HCT116 (cell line): ENCODE data around the gene FGF19.

ENCODE experiments used
- EGR1 ChIP-seq: IDR thresholded peaks from 2 replicates; pipeline ENCODE4 v1.6.1; 2012; ENCODE audit warnings: low read depth
- EZH2 ChIP-seq: fragments of 200-600 bp; sonication (generic); IDR thresholded peaks from 2 replicates; pipeline ENCODE4 v1.6.1; 2017; ENCODE audit warnings: antibody characterized with exemption, mixed run types
- POLR2AphosphoS5 ChIP-seq: IDR thresholded peaks from 2 replicates; pipeline ENCODE4 v1.6.1; 2011; ENCODE audit warnings: mild to moderate bottlenecking, low read depth, low read length, moderate library complexity
- TF ChIP-seq, protein P1 (sequence below), 3 experiments: fragments of 200-600 bp in 1 of 3; sonication (generic) in 1 of 3; IDR thresholded peaks in 2 of 3; conservative IDR thresholded peaks in 1 of 3; 2 replicates each; pipeline ENCODE4 v1.5.1; 2012 to 2017; ENCODE audit warnings: low read depth in 2 of 3, low read length in 2 of 3, antibody characterized with exemption in 1 of 3, borderline replicate concordance in 1 of 3, control low read depth in 1 of 3, mild to moderate bottlenecking in 1 of 3, mixed read lengths in 1 of 3, mixed run types in 1 of 3, moderate library complexity in 1 of 3; ENCODE audit not compliant: insufficient read depth in 1 of 3
- TF ChIP-seq, protein P2 (sequence below): IDR thresholded peaks from 2 replicates; pipeline ENCODE4 v1.6.1; 2012; ENCODE audit warnings: low read depth

DNA sequence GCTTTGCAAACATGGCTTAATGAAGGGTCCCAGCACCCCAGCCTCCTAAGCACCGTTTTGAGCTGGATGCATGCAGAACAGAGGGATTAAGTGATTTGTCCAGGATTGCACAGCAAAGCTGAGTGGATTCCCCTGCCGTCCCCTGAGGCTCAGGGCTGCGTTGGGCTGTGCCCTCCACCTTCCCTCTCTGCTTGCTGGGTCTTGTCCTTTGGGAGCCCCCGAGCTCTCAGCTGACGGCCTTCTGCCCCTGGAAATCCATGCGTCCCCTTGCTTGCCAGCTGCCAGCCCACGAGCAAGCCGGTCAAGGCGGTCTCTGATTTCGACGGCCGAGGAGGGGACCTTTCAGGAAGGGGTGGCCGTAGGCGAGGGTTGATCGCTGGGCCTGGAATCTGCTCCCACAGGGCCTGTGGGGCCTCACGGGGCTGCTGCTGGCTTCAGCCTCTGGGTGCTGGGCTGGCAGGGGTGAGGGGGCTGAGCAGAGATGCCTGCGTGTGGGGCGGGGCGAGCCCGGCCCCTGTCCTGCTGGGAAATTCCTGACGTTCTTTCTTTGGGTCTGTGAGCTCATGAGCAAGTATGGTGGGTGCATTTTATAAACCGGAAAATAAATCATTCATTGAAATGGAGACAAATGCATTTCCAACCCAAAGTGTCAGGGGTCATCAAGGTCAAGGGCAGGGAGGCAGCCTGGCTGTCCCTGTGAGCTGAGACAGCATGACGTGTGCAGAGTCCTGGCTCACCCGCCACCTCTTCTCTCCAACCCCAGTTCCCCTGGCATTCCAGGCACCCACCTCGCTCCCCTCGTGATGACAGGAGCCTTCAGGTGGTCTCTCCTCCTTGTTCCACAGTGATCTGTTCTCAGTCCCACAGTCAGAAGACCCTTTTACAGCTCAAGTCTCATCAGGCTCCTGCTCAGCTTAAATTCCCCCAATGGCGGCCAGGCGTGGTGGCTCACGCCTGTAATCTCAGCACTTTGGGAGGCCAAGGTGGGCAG is 43.2 kb upstream of the FGF19 start:
- no peak for TF ChIP-seq POLR2AphosphoS5
- TF ChIP-seq, protein P1, sequence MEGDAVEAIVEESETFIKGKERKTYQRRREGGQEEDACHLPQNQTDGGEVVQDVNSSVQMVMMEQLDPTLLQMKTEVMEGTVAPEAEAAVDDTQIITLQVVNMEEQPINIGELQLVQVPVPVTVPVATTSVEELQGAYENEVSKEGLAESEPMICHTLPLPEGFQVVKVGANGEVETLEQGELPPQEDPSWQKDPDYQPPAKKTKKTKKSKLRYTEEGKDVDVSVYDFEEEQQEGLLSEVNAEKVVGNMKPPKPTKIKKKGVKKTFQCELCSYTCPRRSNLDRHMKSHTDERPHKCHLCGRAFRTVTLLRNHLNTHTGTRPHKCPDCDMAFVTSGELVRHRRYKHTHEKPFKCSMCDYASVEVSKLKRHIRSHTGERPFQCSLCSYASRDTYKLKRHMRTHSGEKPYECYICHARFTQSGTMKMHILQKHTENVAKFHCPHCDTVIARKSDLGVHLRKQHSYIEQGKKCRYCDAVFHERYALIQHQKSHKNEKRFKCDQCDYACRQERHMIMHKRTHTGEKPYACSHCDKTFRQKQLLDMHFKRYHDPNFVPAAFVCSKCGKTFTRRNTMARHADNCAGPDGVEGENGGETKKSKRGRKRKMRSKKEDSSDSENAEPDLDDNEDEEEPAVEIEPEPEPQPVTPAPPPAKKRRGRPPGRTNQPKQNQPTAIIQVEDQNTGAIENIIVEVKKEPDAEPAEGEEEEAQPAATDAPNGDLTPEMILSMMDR (IDR thresholded peaks at IDR 0.05 in 2 of 3, conservative IDR thresholded peaks at IDR 0.05 in 1 of 3; ENCODE audit: borderline replicate concordance in 1 of 3, insufficient read depth in 1 of 3, low read depth in 2 of 3, low read length in 2 of 3), result no peak
- TF ChIP-seq EZH2, result no peak
- TF ChIP-seq, protein P2, sequence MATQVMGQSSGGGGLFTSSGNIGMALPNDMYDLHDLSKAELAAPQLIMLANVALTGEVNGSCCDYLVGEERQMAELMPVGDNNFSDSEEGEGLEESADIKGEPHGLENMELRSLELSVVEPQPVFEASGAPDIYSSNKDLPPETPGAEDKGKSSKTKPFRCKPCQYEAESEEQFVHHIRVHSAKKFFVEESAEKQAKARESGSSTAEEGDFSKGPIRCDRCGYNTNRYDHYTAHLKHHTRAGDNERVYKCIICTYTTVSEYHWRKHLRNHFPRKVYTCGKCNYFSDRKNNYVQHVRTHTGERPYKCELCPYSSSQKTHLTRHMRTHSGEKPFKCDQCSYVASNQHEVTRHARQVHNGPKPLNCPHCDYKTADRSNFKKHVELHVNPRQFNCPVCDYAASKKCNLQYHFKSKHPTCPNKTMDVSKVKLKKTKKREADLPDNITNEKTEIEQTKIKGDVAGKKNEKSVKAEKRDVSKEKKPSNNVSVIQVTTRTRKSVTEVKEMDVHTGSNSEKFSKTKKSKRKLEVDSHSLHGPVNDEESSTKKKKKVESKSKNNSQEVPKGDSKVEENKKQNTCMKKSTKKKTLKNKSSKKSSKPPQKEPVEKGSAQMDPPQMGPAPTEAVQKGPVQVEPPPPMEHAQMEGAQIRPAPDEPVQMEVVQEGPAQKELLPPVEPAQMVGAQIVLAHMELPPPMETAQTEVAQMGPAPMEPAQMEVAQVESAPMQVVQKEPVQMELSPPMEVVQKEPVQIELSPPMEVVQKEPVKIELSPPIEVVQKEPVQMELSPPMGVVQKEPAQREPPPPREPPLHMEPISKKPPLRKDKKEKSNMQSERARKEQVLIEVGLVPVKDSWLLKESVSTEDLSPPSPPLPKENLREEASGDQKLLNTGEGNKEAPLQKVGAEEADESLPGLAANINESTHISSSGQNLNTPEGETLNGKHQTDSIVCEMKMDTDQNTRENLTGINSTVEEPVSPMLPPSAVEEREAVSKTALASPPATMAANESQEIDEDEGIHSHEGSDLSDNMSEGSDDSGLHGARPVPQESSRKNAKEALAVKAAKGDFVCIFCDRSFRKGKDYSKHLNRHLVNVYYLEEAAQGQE, result no peak
- TF ChIP-seq EGR1, result no peak
